K562 (cell line): ENCODE data around the gene ZNRF3. TPM values are rescaled to one million over a fixed set of nuclear protein-coding genes. Genes with fewer than 3 reads are reported as not detected.
A peak's percentile ranks its signal among the peaks of the same experiment; 100 is the strongest.

Experiments used
- COPS2 ChIP-seq: fragments of 450-650 bp; conservative IDR thresholded peaks from 2 replicates; pipeline ENCODE4 v1.6.1; 2016; ENCODE audit warnings: mild to moderate bottlenecking, moderate library complexity
- FOXA3 ChIP-seq, 2 experiments: fragments of 450-650 bp in 1 of 2; sonication (generic) in 1 of 2; formaldehyde crosslinking; IDR thresholded peaks in 1 of 2; conservative IDR thresholded peaks in 1 of 2; 2 replicates each; pipeline versions ENCODE4 v1.4.0 to v1.8.0; 2020 to 2022; ENCODE audit warnings: mild to moderate bottlenecking in 2 of 2, missing genetic modification reagents in 1 of 2
- FOXJ2 ChIP-seq: fragments of 200-800 bp; sonication (Bioruptor generic); IDR thresholded peaks from 2 replicates; pipeline ENCODE4 v1.6.1; 2016; ENCODE audit warnings: missing genetic modification characterization, missing compliant biosample characterization
- FOXK1 ChIP-seq: sonication (generic); formaldehyde crosslinking; IDR thresholded peaks from 2 replicates; pipeline ENCODE4 v1.8.0; 2022; ENCODE audit warnings: missing genetic modification reagents, mild to moderate bottlenecking, borderline replicate concordance
- GABPA ChIP-seq: fragments of 200-800 bp; sonication (Bioruptor generic); conservative IDR thresholded peaks from 2 replicates; pipeline ENCODE4 v1.6.1; 2016; ENCODE audit warnings: low read depth, missing genetic modification characterization, missing compliant biosample characterization
- LCOR ChIP-seq: sonication (generic); formaldehyde crosslinking; IDR thresholded peaks from 2 replicates; pipeline ENCODE4 v1.8.0; 2022; ENCODE audit warnings: mild to moderate bottlenecking, missing genetic modification reagents
- RB1 ChIP-seq: fragments of 450-650 bp; IDR thresholded peaks from 2 replicates; pipeline ENCODE4 v1.6.1; 2017; ENCODE audit warnings: low read depth, mild to moderate bottlenecking
- SIN3A ChIP-seq, 2 experiments: fragments of 150-350 bp in 1 of 2; IDR thresholded peaks; 2 replicates each; pipeline ENCODE4 v1.6.1; 2011 to 2016; ENCODE audit warnings: borderline replicate concordance in 2 of 2, low read depth in 2 of 2, low read length in 2 of 2, mild to moderate bottlenecking in 2 of 2, moderate library complexity in 2 of 2; ENCODE audit not compliant: control insufficient read depth in 1 of 2
- SMC3 ChIP-seq: conservative IDR thresholded peaks from 2 replicates; pipeline ENCODE4 v1.6.1; 2011; ENCODE audit warnings: low read depth, low read length, improper control_type of control experiment; ENCODE audit not compliant: insufficient read depth
- ZNF175 ChIP-seq: fragments of 200-800 bp; sonication (Bioruptor generic); IDR thresholded peaks from 2 replicates; pipeline ENCODE4 v1.6.1; 2016; ENCODE audit warnings: low read depth, mild to moderate bottlenecking, missing genetic modification characterization, missing compliant biosample characterization
- ZNF668 ChIP-seq: fragments of 250-450 bp; sonication (Bioruptor Pico); IDR thresholded peaks from 2 replicates; pipeline ENCODE4 v1.8.0; 2022; ENCODE audit warnings: mild to moderate bottlenecking, inconsistent platforms
- polyA plus RNA-seq, 8 experiments: library from polyadenylated mRNA; depleted of rRNA in 4 of 8; stranded (reverse) in 5 of 8; unstranded in 3 of 8; fragments of >200 nt; fragmentation: Nextera tagmentation in 2 of 8; fragmentation: Illumina TruSeq in 1 of 8; extraction: Ambion mirVana in 2 of 8; extraction: Trizol in 1 of 8; gene quantifications; 2 replicates each; pipeline versions ENCODE4 v1.2.1 to v1.2.3, GENCODE V29; 2011 to 2014; ENCODE audit warnings: inconsistent platforms in 1 of 8, missing spikeins in 1 of 8
- total RNA-seq, 7 experiments: library from RNA; depleted of rRNA in 6 of 7; stranded (reverse); fragments of >200 nt in 6 of 7; fragmentation: Illumina TruSeq in 2 of 7; extraction: Trizol in 2 of 7; gene quantifications; 2 replicates each; pipeline versions ENCODE4 v1.2.1 to v1.2.3, GENCODE V29; 2011 to 2021; ENCODE audit warnings: low replicate concordance in 1 of 7
- TF ChIP-seq, protein P1 (sequence below): fragments of 200-800 bp; sonication (Bioruptor generic); IDR thresholded peaks from 2 replicates; pipeline ENCODE4 v1.6.1; 2016; ENCODE audit warnings: missing genetic modification characterization, missing compliant biosample characterization
- TF ChIP-seq, protein P2 (sequence below): fragments of 450-650 bp; formaldehyde crosslinking; IDR thresholded peaks from 2 replicates; pipeline ENCODE4 v1.4.0; 2020; ENCODE audit warnings: mild to moderate bottlenecking, moderate library complexity
- TF ChIP-seq, protein P3 (sequence below): fragments of 250-450 bp; sonication (Bioruptor Pico); IDR thresholded peaks from 2 replicates; pipeline ENCODE4 v1.8.0; 2022; ENCODE audit warnings: moderate library complexity, mild to moderate bottlenecking, inconsistent platforms
- TF ChIP-seq, protein P4 (sequence below): fragments of 450-650 bp; IDR thresholded peaks from 2 replicates; pipeline ENCODE4 v1.6.1; 2018; ENCODE audit not compliant: partially characterized antibody

The ZNRF3 gene
- total and polyA plus RNA-seq, 9 of the 15 experiments (the other 6 are each of a cell fraction or from before 2014, with no cell fraction given): 0.41 to 5.9 (median 1.7) TPM

DNA sequence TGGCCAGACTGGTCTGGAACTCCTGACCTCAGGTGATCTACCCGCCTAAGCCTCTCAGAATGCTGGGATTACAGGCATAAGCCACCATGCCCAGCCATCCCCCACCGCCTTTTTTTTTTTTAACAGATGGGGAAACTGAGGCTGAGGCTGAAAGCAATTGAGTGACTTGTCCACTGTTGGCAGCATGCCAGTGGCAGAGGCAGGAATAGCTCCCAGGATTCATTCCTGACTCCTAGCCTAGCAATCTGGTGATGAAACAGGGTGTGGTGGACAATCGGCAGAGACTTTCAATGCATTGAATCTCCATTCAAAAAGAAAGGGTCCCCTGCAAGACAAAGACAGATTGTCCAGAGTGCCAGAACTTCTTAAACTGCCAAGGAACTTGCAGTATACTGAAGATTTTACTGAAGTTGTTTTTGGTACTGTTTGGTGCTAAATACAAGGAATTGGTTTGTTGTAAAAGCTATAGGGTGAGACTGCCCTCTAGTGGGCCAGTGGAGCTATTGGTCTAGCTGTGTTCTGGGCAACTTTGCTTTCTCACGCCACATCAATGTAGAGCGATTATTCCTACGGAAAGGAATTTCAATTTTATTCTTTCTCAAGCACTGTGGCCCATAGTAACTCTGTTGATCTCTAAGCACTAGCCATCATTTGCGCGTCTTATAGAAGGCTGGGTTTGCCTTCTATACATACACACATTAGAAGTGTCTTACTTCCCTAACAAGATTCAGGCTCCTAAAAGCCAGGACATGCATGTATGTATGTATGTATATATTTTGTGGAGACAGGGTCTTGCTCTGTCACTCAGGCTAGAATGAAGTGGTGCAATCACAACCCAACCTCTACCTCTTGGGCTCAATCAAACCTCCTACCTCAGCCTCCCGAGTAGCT, 157.3 kb downstream of the ZNRF3 start (continued):
- TF ChIP-seq, protein P1, sequence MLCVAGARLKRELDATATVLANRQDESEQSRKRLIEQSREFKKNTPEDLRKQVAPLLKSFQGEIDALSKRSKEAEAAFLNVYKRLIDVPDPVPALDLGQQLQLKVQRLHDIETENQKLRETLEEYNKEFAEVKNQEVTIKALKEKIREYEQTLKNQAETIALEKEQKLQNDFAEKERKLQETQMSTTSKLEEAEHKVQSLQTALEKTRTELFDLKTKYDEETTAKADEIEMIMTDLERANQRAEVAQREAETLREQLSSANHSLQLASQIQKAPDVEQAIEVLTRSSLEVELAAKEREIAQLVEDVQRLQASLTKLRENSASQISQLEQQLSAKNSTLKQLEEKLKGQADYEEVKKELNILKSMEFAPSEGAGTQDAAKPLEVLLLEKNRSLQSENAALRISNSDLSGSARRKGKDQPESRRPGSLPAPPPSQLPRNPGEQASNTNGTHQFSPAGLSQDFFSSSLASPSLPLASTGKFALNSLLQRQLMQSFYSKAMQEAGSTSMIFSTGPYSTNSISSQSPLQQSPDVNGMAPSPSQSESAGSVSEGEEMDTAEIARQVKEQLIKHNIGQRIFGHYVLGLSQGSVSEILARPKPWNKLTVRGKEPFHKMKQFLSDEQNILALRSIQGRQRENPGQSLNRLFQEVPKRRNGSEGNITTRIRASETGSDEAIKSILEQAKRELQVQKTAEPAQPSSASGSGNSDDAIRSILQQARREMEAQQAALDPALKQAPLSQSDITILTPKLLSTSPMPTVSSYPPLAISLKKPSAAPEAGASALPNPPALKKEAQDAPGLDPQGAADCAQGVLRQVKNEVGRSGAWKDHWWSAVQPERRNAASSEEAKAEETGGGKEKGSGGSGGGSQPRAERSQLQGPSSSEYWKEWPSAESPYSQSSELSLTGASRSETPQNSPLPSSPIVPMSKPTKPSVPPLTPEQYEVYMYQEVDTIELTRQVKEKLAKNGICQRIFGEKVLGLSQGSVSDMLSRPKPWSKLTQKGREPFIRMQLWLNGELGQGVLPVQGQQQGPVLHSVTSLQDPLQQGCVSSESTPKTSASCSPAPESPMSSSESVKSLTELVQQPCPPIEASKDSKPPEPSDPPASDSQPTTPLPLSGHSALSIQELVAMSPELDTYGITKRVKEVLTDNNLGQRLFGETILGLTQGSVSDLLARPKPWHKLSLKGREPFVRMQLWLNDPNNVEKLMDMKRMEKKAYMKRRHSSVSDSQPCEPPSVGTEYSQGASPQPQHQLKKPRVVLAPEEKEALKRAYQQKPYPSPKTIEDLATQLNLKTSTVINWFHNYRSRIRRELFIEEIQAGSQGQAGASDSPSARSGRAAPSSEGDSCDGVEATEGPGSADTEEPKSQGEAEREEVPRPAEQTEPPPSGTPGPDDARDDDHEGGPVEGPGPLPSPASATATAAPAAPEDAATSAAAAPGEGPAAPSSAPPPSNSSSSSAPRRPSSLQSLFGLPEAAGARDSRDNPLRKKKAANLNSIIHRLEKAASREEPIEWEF (CRISPR knock-in tag): no peak
- TF ChIP-seq SMC3 (peak; percentile 72; the same call in 1 of the 2 replicates), LCOR (CRISPR knock-in tag) (no peak), FOXJ2 (no peak), ZNF668 (no peak), SIN3A (IDR thresholded peaks at IDR 0.05; ENCODE audit: borderline replicate concordance in 2 of 2, control insufficient read depth in 1 of 2, low read depth in 2 of 2, low read length in 2 of 2) (no peak), FOXA3 (CRISPR knock-in tag; conservative IDR thresholded peaks at IDR 0.05 in 1 of 2, IDR thresholded peaks at IDR 0.05 in 1 of 2) (no peak), FOXK1 (CRISPR knock-in tag) (no peak), ZNF175 (CRISPR knock-in tag) (no peak), RB1 (0 out of 2 replicates have a peak, but pooled peaks have one; percentile 24), COPS2 (no peak), GABPA (no peak)
- TF ChIP-seq, protein P2, sequence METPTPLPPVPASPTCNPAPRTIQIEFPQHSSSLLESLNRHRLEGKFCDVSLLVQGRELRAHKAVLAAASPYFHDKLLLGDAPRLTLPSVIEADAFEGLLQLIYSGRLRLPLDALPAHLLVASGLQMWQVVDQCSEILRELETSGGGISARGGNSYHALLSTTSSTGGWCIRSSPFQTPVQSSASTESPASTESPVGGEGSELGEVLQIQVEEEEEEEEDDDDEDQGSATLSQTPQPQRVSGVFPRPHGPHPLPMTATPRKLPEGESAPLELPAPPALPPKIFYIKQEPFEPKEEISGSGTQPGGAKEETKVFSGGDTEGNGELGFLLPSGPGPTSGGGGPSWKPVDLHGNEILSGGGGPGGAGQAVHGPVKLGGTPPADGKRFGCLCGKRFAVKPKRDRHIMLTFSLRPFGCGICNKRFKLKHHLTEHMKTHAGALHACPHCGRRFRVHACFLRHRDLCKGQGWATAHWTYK (CRISPR knock-in tag): no peak
- TF ChIP-seq, protein P3, sequence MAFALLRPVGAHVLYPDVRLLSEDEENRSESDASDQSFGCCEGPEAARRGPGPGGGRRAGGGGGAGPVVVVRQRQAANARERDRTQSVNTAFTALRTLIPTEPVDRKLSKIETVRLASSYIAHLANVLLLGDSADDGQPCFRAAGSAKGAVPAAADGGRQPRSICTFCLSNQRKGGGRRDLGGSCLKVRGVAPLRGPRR (CRISPR knock-in tag): no peak
- TF ChIP-seq, protein P4, sequence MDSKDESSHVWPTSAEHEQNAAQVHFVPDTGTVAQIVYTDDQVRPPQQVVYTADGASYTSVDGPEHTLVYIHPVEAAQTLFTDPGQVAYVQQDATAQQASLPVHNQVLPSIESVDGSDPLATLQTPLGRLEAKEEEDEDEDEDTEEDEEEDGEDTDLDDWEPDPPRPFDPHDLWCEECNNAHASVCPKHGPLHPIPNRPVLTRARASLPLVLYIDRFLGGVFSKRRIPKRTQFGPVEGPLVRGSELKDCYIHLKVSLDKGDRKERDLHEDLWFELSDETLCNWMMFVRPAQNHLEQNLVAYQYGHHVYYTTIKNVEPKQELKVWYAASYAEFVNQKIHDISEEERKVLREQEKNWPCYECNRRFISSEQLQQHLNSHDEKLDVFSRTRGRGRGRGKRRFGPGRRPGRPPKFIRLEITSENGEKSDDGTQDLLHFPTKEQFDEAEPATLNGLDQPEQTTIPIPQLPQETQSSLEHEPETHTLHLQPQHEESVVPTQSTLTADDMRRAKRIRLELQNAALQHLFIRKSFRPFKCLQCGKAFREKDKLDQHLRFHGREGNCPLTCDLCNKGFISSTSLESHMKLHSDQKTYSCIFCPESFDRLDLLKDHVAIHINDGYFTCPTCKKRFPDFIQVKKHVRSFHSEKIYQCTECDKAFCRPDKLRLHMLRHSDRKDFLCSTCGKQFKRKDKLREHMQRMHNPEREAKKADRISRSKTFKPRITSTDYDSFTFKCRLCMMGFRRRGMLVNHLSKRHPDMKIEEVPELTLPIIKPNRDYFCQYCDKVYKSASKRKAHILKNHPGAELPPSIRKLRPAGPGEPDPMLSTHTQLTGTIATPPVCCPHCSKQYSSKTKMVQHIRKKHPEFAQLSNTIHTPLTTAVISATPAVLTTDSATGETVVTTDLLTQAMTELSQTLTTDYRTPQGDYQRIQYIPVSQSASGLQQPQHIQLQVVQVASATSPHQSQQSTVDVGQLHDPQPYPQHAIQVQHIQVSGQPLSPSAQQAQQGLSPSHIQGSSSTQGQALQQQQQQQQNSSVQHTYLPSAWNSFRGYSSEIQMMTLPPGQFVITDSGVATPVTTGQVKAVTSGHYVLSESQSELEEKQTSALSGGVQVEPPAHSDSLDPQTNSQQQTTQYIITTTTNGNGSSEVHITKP: no peak
